Stimulated activated CD4-positive, alpha-beta T cell treated with anti-CD3 and anti-CD28 coated beads, Interleukin-1b, Interleukin-23, amount 100 ng/mL, for 48 hours (primary cell): ENCODE data around the gene PLAC8.
"Not testable (repeated sequence)": the region's sequence is repeated elsewhere in the genome, so short reads cannot be mapped to it uniquely, and the experiment has no call there.

Experiments
- DNase-seq: peaks from one replicate; pipeline ENCODE4 v3.0.0-alpha.2; 2020

PLAC8 gene

GRCh38 chr4:83062739-83063138 is 51.8 kb downstream of the PLAC8 start:
- no peak for DNase-seq

GRCh38 chr4:83054928-83055327 is 59.6 kb downstream of the PLAC8 start:
- DNase-seq, result no peak

GRCh38 chr4:83048781-83049180 is 65.7 kb downstream of the PLAC8 start:
- DNase-seq, result not testable (repeated sequence)

GRCh38 chr4:83046693-83047473 is 67.6 kb downstream of the PLAC8 start:
- DNase-seq, result no peak

GRCh38 chr4:83043801-83044407 is 70.6 kb downstream of the PLAC8 start:
- no peak for DNase-seq

GRCh38 chr4:83043157-83043556 is 71.4 kb downstream of the PLAC8 start:
- DNase-seq, result not testable (repeated sequence)

GRCh38 chr4:83040269-83040668 is 74.3 kb downstream of the PLAC8 start:
- DNase-seq, result no peak
